DOHH2 (cell line): ENCODE measurements around the gene ARL15.
"Not testable (repeated sequence)": the region's sequence is repeated elsewhere in the genome, so short reads cannot be mapped to it uniquely, and the experiment has no call there.

Source experiments
- H3F3A ChIP-seq: fragments of 200-600 bp; sonication (generic), shearing (Covaris generic); 2 replicates; pipeline ENCODE4 v1.6.0; 2016; ENCODE audit warnings: antibody characterized with exemption, mild to moderate bottlenecking; ENCODE audit not compliant: control insufficient read depth, insufficient read depth
- H3K27ac ChIP-seq: fragments of 200-600 bp; sonication (generic); 2 replicates; pipeline ENCODE4 v1.5.1; 2014; ENCODE audit warnings: low read depth, mild to moderate bottlenecking, low read length, moderate library complexity
- H3K27me3 ChIP-seq: fragments of 200-600 bp; sonication (generic); 2 replicates; pipeline ENCODE4 v1.6.1; 2014; ENCODE audit warnings: mild to moderate bottlenecking, low read length, mixed read lengths; ENCODE audit not compliant: control insufficient read depth
- H3K36me3 ChIP-seq: fragments of 200-600 bp; sonication (generic); 2 replicates; pipeline ENCODE4 v1.6.1; 2014; ENCODE audit warnings: mild to moderate bottlenecking, low read length, moderate library complexity, mixed read lengths; ENCODE audit not compliant: control insufficient read depth
- H3K4me1 ChIP-seq: fragments of 200-600 bp; sonication (generic); 2 replicates; pipeline ENCODE4 v1.6.1; 2014; ENCODE audit warnings: mild to moderate bottlenecking, low read length, mixed read lengths; ENCODE audit not compliant: control insufficient read depth
- H3K4me2 ChIP-seq: fragments of 200-600 bp; sonication (generic); 2 replicates; pipeline ENCODE4 v1.6.0; 2014; ENCODE audit warnings: mild to moderate bottlenecking, low read length, moderate library complexity
- H3K4me3 ChIP-seq: fragments of 200-600 bp; sonication (generic); 2 replicates; pipeline ENCODE4 v1.5.1; 2014; ENCODE audit warnings: mild to moderate bottlenecking, low read length, mixed read lengths
- H3K79me2 ChIP-seq: fragments of 200-600 bp; sonication (generic); 2 replicates; pipeline ENCODE4 v1.6.1; 2014; ENCODE audit warnings: mild to moderate bottlenecking, low read length, mixed read lengths; ENCODE audit not compliant: control insufficient read depth
- H3K9me2 ChIP-seq: fragments of 200-600 bp; sonication (generic); replicated peaks from 2 replicates; pipeline ENCODE4 v1.6.1; 2014; ENCODE audit warnings: mild to moderate bottlenecking, low read length, mixed read lengths; ENCODE audit not compliant: control insufficient read depth
- H3K9me3 ChIP-seq: fragments of 200-600 bp; sonication (generic); 2 replicates; pipeline ENCODE4 v1.6.1; 2014; ENCODE audit warnings: antibody characterized with exemption, low read length, mixed read lengths; ENCODE audit not compliant: control insufficient read depth, insufficient read depth
- H4K20me1 ChIP-seq: fragments of 200-600 bp; sonication (generic); 2 replicates; pipeline ENCODE4 v1.6.0; 2014; ENCODE audit warnings: low read depth, mild to moderate bottlenecking, antibody characterized with exemption, low read length, moderate library complexity; ENCODE audit not compliant: control insufficient read depth, insufficient read depth
- CTCF ChIP-seq: fragments of 200-600 bp; sonication (generic); IDR thresholded peaks from one replicate; pipeline ENCODE4 v1.5.1; 2014; ENCODE audit warnings: antibody characterized with exemption, mild to moderate bottlenecking, low read depth, low read length; ENCODE audit not compliant: poor library complexity, severe bottlenecking
- EZH2phosphoT487 ChIP-seq: fragments of 200-600 bp; sonication (generic); IDR thresholded peaks from 2 replicates; pipeline ENCODE4 v1.6.1; 2017; ENCODE audit warnings: borderline replicate concordance, mild to moderate bottlenecking, antibody characterized with exemption, low read length, moderate library complexity, mixed read lengths

The ARL15 gene

DNA sequence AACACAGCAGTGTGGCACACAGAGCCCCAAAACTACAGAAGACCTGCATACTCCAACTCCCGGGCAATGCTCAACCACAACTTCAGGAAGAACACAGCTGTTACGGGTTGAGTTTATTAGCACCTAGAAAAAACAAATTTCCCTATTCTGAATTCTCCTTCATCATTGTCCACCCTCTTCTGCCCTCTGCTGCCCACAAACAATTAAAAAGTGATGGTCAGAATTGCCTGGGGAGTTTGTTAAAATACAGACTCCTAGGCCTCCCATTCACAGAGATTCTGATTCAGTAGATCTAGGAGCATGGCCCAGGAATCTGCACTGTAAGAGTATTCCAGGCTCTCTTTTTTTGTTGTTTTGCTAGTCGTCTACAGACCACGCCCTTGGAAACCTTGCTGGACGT is 439.3 kb downstream of the ARL15 start:
- H3K9me3 ChIP-seq: no peaks in the 10 kb centered on the region
- TF ChIP-seq CTCF (no peak), EZH2phosphoT487 (no peak)

DNA sequence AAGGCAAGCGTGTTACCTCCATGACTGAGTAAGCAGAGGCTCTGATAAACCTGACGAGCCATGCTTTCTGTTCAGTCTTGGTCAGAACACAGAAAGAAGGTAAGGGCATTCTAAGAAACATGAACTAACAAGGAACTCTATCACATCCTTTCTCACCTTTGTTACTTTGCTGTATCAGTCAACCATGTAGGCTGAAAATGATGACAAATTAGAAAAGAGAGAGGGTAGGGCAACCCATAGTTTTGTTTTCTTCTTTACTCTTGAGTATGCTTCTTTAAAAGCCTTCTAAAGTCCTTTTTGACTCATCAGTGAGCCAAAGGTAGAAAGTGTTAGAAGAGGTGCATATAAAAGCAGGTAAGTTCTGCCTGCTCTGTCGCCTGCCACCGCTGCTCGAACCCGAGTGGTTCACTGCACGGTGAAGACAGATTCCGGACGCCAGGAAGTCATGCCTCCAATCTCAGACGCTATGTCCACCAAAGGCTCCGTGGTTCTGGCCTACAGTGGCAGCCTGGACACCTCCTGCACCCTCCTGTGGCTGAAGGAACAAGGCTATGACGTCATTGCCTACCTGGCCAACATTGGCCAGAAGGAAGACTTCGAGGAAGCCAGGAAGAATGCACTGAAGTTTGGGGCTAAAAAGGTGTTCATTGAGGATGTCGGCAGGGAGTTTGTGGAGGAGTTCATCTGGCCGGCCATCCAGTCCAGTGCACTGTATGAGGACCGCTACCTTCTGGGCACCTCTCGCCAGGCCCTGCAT is 451.5 kb downstream of the ARL15 start:
- H3F3A ChIP-seq: no peaks in the 10 kb centered on the region
- no peak overlapping the region for H3K27ac ChIP-seq
- H3K79me2 ChIP-seq: no peaks in the 10 kb centered on the region
- H3K4me1 ChIP-seq: no peaks in the 10 kb centered on the region
- TF ChIP-seq EZH2phosphoT487: no peak
- TF ChIP-seq CTCF: no peak
- H3K9me3 ChIP-seq: no peaks in the 10 kb centered on the region; the same call in 1 of the 2 replicates
- no peak overlapping the region for H3K4me2 ChIP-seq
- no peaks in the 10 kb centered on the region for H3K9me2 ChIP-seq
- H3K4me3 ChIP-seq: no peak overlapping the region
- no peaks in the 10 kb centered on the region for H4K20me1 ChIP-seq
- no peaks in the 10 kb centered on the region for H3K36me3 ChIP-seq
- H3K27me3 ChIP-seq: no peaks in the 10 kb centered on the region

More for the DNA sequence above, 439.3 kb downstream of the ARL15 start:
- Histone ChIP-seq H3K79me2 (no peaks in the 10 kb centered on the region), H3K4me2 (no peak overlapping the region), H4K20me1 (no peaks in the 10 kb centered on the region), H3K27me3 (no peaks in the 10 kb centered on the region), H3K36me3 (no peaks in the 10 kb centered on the region), H3F3A (no peaks in the 10 kb centered on the region), H3K9me2 (no peaks in the 10 kb centered on the region), H3K27ac (no peak overlapping the region), H3K4me1 (no peaks in the 10 kb centered on the region), H3K4me3 (no peak overlapping the region)

- no peaks in the 10 kb centered on the region for H3K36me3 ChIP-seq
- no peaks in the 10 kb centered on the region for H3K9me2 ChIP-seq
- no peaks in the 10 kb centered on the region; the same call in 1 of the 2 replicates for H3K9me3 ChIP-seq
- H3K4me2 ChIP-seq: no peak overlapping the region
- no peak overlapping the region for H3K27ac ChIP-seq
- TF ChIP-seq EZH2phosphoT487 (no peak), CTCF (no peak)
- no peak overlapping the region for H3K4me3 ChIP-seq
- H3K27me3 ChIP-seq: no peaks in the 10 kb centered on the region
- H4K20me1 ChIP-seq: no peaks in the 10 kb centered on the region
- no peaks in the 10 kb centered on the region for H3K4me1 ChIP-seq
- no peaks in the 10 kb centered on the region for H3F3A ChIP-seq
- no peaks in the 10 kb centered on the region for H3K79me2 ChIP-seq
Observed at GRCh38 chr5:53856506-53856905, 453.9 kb downstream of the ARL15 start.

- not testable (repeated sequence) for H4K20me1 ChIP-seq, H3K27me3 ChIP-seq, H3K4me1 ChIP-seq, H3K4me3 ChIP-seq, H3K9me2 ChIP-seq, H3K4me2 ChIP-seq, H3K36me3 ChIP-seq, H3K27ac ChIP-seq, H3K9me3 ChIP-seq, H3F3A ChIP-seq, H3K79me2 ChIP-seq
Observed at GRCh38 chr5:53836851-53837430, 473.4 kb downstream of the ARL15 start.
